ENCODE results near the gene FOXE3. TPM values are rescaled to one million over a fixed set of nuclear protein-coding genes. Genes with fewer than 3 reads are reported as not detected.

The FOXE3 gene
- total and polyA plus RNA-seq, 9 of the 15 experiments (the other 6 are each of a cell fraction or from before 2014, with no cell fraction given), result not detected

GRCh38 chr1:47450606-47451005, 34.5 kb downstream of the FOXE3 start:
- H3K27me3 ChIP-seq (ENCODE audit: control insufficient read depth in 2 of 2, insufficient read depth in 2 of 2, low read length in 2 of 2), result peaks cover 48 to 55% of the 10 kb centered on the region in 2 experiments
- H3K9me1 ChIP-seq (ENCODE audit: control insufficient read depth, insufficient read depth, low read length), result no peaks in the 10 kb centered on the region
- H4K20me1 ChIP-seq (replicated peaks; ENCODE audit: control insufficient read depth, insufficient read depth, low read length), result peaks cover 15% of the 10 kb centered on the region
- TF ChIP-seq ZNF79 (CRISPR knock-in tag; IDR thresholded peaks at IDR 0.05; ENCODE audit: low read depth) (no peak), ZNF780A (CRISPR knock-in tag; IDR thresholded peaks at IDR 0.05) (no peak), ZNF347 (CRISPR knock-in tag; IDR thresholded peaks at IDR 0.05; ENCODE audit: low read depth) (no peak), ZBTB1 (CRISPR knock-in tag; IDR thresholded peaks at IDR 0.05; ENCODE audit: borderline replicate concordance, low read depth) (no peak), ZBTB26 (CRISPR knock-in tag; IDR thresholded peaks at IDR 0.05) (no peak)
- TF ChIP-seq, protein P1, sequence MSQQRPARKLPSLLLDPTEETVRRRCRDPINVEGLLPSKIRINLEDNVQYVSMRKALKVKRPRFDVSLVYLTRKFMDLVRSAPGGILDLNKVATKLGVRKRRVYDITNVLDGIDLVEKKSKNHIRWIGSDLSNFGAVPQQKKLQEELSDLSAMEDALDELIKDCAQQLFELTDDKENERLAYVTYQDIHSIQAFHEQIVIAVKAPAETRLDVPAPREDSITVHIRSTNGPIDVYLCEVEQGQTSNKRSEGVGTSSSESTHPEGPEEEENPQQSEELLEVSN (IDR thresholded peaks at IDR 0.05; ENCODE audit: borderline replicate concordance in 1 of 2, extremely low read depth in 1 of 2, insufficient read depth in 1 of 2, insufficient read length in 1 of 2, low read depth in 1 of 2, low read length in 1 of 2, poor library complexity in 1 of 2, severe bottlenecking in 1 of 2), result no peak
- intact Hi-C loops (cut with micrococcal nuclease), result loop anchor here (5.0 kb wide), 3 partner anchors 62 to 277 kb away; no protein-coding TSS in a partner anchor
- BruUV-seq (replicated peaks), result no TSS peak
- H3K4me2 ChIP-seq (ENCODE audit: insufficient read depth, low read length), result no peak overlapping the region
- POLR2A ChIA-PET, result interaction anchor here (0.5 to 2.3 kb wide), 3 partner anchors 10 to 17 kb away, joined by 4 to 11 read pairs (median 4); no protein-coding TSS in a partner anchor
- no peaks in the 10 kb centered on the region for H3K36me3 ChIP-seq (ENCODE audit: control insufficient read depth, insufficient read depth, low read length)
- no peak for ATAC-seq
- H3K9ac ChIP-seq (ENCODE audit: insufficient read depth in 1 of 2, low read depth in 2 of 2, low read length in 2 of 2), result no peak overlapping the region
- no peak for FAIRE-seq
- no peaks in the 10 kb centered on the region for H3K9me3 ChIP-seq (replicated peaks; ENCODE audit: control insufficient read depth, insufficient read depth, low read depth, low read length)
- no peak overlapping the region for H3K4me3 ChIP-seq
- peaks cover 0 to 4% of the 10 kb centered on the region in 2 experiments; a peak in 1 of 5 replicates for H3K4me1 ChIP-seq (replicated peaks in 1 of 2; ENCODE audit: control insufficient read depth in 2 of 2, insufficient read depth in 2 of 2, low read length in 2 of 2)
- H2AFZ ChIP-seq (ENCODE audit: low read depth, low read length), result no peak overlapping the region
- in situ Hi-C loops (cut with MboI), result no loop called here
- WGBS (ENCODE audit: insufficient coverage, low coverage, missing lambda C conversion rate), result 6% methylated on average over 4 of the region's 4 CpGs
- no peak for DNase-seq (ENCODE audit: extremely low read depth in 1 of 4, low spot score in 3 of 4)
- no peaks in the 10 kb centered on the region for H3K79me2 ChIP-seq (ENCODE audit: control insufficient read depth, insufficient read depth, low read length)
- H3K27ac ChIP-seq (ENCODE audit: extremely low read depth, low read depth, low read length), result no peak overlapping the region
- CTCF ChIA-PET (ENCODE audit: low intra/inter-chr PET ratio), result interaction anchor here (0.9 kb wide), 1 partner anchor 260 kb away, joined by 3 read pairs; no protein-coding TSS in a partner anchor

All from K562 (cell line).